A549 (cell line): ENCODE results near the gene CCNQ. TPM values are rescaled to one million over a fixed set of nuclear protein-coding genes. Genes with fewer than 3 reads are reported as not detected.

Experiments used
- ATAC-seq, 2 experiments: fragments of 200-7000 bp in 1 of 2; fragments of >200 bp in 1 of 2; cut with Nextera tagmentation in 1 of 2; cut with Tn5 transposase in 1 of 2; 3 replicates each; pipeline versions ENCODE4 v1.8.0 to v1.9.1; 2018 to 2020; ENCODE audit warnings: mild to moderate bottlenecking in 1 of 2, moderate library complexity in 1 of 2
- CTCF ChIA-PET: fragments of 300-600 bp; sonication (Branson Sonifier 250); formaldehyde crosslinking; extraction: SDS; loops from one replicate; lab custom pipeline; 2021; ENCODE audit warnings: antibody characterized with exemption, inconsistent platforms; lab: Yijun Ruan, JAX
- POLR2A ChIA-PET: fragments of 350-600 bp; formaldehyde crosslinking; extraction: SDS; loops from one replicate; lab custom pipeline; 2021; ENCODE audit warnings: antibody characterized with exemption, inconsistent platforms; lab: Yijun Ruan, JAX
- DNase-seq, 2 experiments: peaks; one replicate each; pipeline versions ENCODE4 v3.0.0 to v3.0.0-alpha.2; 2011 to 2016; ENCODE audit warnings: low read depth in 1 of 2, low spot score in 1 of 2
- FAIRE-seq: peaks from 2 replicates; lab custom pipeline; 2011; peaks lifted over from hg19 to GRCh38; lab: Jason Lieb, UNC
- H3K27ac ChIP-seq, 2 experiments: fragments of >200 bp; sonication (Bioruptor Twin); formaldehyde crosslinking; 3 replicates each; pipeline ENCODE4 v1.5.1; 2016 to 2017
- H3K4me1 ChIP-seq: fragments of >200 bp; sonication (Bioruptor Twin); formaldehyde crosslinking; 3 replicates; pipeline ENCODE4 v1.6.1; 2016
- H3K4me2 ChIP-seq: fragments of >200 bp; sonication (Bioruptor Twin); formaldehyde crosslinking; 3 replicates; pipeline ENCODE4 v1.6.1; 2016
- H3K4me3 ChIP-seq: fragments of >200 bp; sonication (Bioruptor Twin); formaldehyde crosslinking; 3 replicates; pipeline ENCODE4 v1.5.1; 2016
- H3K9me3 ChIP-seq: fragments of >200 bp; sonication (Bioruptor Twin); formaldehyde crosslinking; 3 replicates; pipeline ENCODE4 v1.6.1; 2016
- CBX8 ChIP-seq: fragments of 200-600 bp; sonication (generic); IDR thresholded peaks from 2 replicates; pipeline ENCODE4 v1.6.1; 2016
- EHF ChIP-seq: fragments of 250-450 bp; sonication (Bioruptor Pico); IDR thresholded peaks from 2 replicates; pipeline ENCODE4 v1.5.0; 2020; ENCODE audit warnings: mild to moderate bottlenecking
- FOSB ChIP-seq: fragments of 250-450 bp; sonication (Bioruptor Pico); IDR thresholded peaks from 2 replicates; pipeline ENCODE4 v1.5.0; 2020; ENCODE audit warnings: mild to moderate bottlenecking, moderate library complexity
- GATA3 ChIP-seq: IDR thresholded peaks from 2 replicates; pipeline ENCODE4 v1.6.1; 2012; ENCODE audit warnings: borderline replicate concordance
- KDM1A ChIP-seq: fragments of 200-600 bp; sonication (generic); IDR thresholded peaks from 2 replicates; pipeline ENCODE4 v1.6.1; 2016; ENCODE audit warnings: low read depth, mild to moderate bottlenecking
- MYC ChIP-seq: IDR thresholded peaks from 2 replicates; pipeline ENCODE4 v1.6.1; 2012; ENCODE audit warnings: mild to moderate bottlenecking, inconsistent platforms, low read length, improper control_type of control experiment, borderline replicate concordance
- NFE2L2 ChIP-seq: fragments of 150-350 bp; conservative IDR thresholded peaks from 2 replicates; pipeline ENCODE4 v1.6.1; 2014; ENCODE audit warnings: low read length
- POLR2A ChIP-seq: IDR thresholded peaks from 2 replicates; pipeline ENCODE4 v1.6.1; 2012; ENCODE audit warnings: mild to moderate bottlenecking, low read length
- TFCP2L1 ChIP-seq: fragments of 250-450 bp; sonication (Bioruptor Pico); IDR thresholded peaks from 2 replicates; pipeline ENCODE4 v1.5.0; 2021; ENCODE audit warnings: mild to moderate bottlenecking
- ZFP36 ChIP-seq: fragments of 450-650 bp; IDR thresholded peaks from 2 replicates; pipeline ENCODE4 v1.6.1; 2014; ENCODE audit warnings: borderline replicate concordance; ENCODE audit not compliant: partially characterized antibody
- WGBS: methylation state at CpG from one replicate; pipeline ENCODE4 v1.1.6; 2017; ENCODE audit errors: missing lambda C conversion rate; 5-methylcytosine and 5-hydroxymethylcytosine counted together
- polyA plus RNA-seq, 4 experiments: library from polyadenylated mRNA; depleted of rRNA in 3 of 4; stranded (reverse); fragments of >200 nt; fragmentation: RNase III in 1 of 4; extraction: RNeasy Plus Mini Kit Qiagen cat#74134 plus additional on column Dnase treatment in 1 of 4; gene quantifications; 2 replicates in 3 of 4; 3 replicates in 1 of 4; pipeline ENCODE4 v1.2.3, GENCODE V29; 2011 to 2017
- TF ChIP-seq, protein P1 (sequence below): fragments of >200 bp; sonication (Bioruptor Twin); formaldehyde crosslinking; IDR thresholded peaks from 3 replicates; pipeline ENCODE4 v1.6.1; 2016
- TF ChIP-seq, protein P2 (sequence below): fragments of >200 bp; sonication (Bioruptor Twin); formaldehyde crosslinking; IDR thresholded peaks from 3 replicates; pipeline ENCODE4 v1.5.1; 2016
- TF ChIP-seq, protein P3 (sequence below): IDR thresholded peaks from 2 replicates; pipeline ENCODE4 v1.6.1; 2012
- TF ChIP-seq, protein P4 (sequence below): IDR thresholded peaks from 2 replicates; pipeline ENCODE4 v1.6.1; 2012; ENCODE audit warnings: low read depth, borderline replicate concordance
- TF ChIP-seq, protein P5 (sequence below): fragments of >200 bp; sonication (Bioruptor Twin); formaldehyde crosslinking; IDR thresholded peaks from 2 replicates; pipeline ENCODE4 v1.6.1; 2016
- TF ChIP-seq, protein P6 (sequence below): fragments of 200-600 bp; sonication (generic); IDR thresholded peaks from 2 replicates; pipeline ENCODE4 v1.6.1; 2016; ENCODE audit warnings: antibody characterized with exemption, mild to moderate bottlenecking, moderate library complexity

Gene CCNQ
- polyA plus RNA-seq, 2 of the 4 experiments (the other 2 are of a cell fraction), result 25.6 to 32.0 TPM

DNA sequence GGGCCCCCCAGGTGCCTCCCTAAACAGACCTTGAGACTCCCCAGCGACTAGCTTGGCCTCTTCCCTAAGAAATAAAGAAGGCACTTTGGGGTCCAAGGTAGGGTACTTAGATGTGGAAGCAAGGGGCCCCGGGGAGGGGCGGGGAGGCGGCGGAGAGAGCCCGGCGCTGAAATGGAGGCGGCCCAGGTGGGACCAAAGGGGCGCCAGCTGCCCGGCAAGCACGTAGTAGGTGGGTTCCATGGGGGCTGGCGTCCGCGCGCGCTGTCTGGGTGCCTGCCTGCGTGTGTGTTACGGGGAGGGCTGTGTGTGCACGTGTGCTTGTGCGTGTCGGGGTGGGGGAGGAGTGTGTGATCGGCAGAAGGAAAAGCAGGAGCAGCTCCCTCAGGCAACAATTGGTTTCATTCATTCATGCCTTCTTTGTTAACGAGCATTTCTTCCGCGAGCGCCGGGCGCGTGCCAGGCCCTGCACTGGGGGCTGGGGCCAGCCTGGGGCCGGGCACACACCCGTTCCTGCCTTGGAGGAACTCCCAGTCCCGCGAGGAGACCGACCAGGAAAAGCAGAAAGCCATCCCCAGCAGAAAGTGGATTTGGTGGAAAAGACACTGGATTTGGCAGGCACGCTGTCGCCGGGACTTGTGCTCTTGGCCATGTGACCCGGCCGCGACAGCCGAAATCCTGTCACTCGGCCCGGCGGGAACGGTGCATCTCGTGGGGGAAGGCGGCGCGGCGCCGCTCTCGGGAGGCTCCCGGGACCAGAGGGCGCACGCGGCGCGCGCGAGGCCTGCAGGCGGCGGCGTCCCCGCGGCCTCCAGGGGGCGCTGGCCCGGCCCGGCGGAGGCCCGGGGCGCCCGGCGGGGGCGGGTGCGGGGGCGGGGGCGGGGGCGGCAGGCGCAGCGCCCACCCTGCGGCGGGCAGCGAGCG is 44.8 kb upstream of the CCNQ start:
- peak; percentile 58 to 61; a peak in 5 of 6 replicates for ATAC-seq

DNA sequence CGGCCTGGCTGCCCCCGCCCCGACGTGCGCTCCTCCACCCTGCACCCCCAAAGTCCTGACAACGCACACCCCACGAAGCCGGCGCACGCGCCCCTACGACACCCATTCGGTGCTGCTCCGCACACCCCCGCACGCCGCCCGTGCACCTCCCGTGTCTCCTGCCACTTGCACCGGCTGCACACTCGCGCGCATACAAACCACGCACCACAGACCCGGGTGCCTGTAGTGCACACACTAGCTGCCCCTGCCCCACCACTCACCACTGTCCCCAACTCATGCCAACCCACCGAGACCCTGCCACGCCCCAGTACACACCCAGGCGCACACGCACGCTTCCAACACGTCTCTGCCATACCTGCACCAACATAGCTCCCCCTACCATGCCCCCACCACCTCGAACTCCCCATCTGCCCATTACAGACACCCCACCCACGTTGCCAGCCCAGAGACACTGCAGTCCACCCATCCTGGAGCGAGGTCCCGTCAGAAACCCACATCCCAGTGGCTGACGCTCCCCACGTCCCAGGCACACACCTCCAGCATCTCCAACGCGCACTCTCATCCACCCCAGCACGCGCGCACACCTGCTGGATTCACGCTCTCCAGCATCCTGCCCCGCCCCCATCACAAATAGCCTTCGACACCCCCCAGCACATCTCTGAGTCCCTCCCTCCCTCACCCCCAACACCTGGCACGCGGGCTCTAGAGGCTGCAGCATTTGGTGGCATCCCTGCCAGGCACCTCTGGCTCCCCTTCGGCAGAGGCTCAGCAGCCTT is 43.9 kb upstream of the CCNQ start:
- CTCF ChIA-PET, result interaction anchor here (0.5 to 5.3 kb wide), 18 partner anchors 9 to 103 kb away, joined by 3 to 58 read pairs (median 4); partner anchors contain the start of gene PNCK
- H3K4me3 ChIP-seq, result peak overlapping the region; percentile 59
- 8% methylated on average over 15 of the region's 48 CpGs for WGBS
- no peak for ATAC-seq
- FAIRE-seq, result no peak
- no peak for DNase-seq
- POLR2A ChIA-PET, result no interaction called here
- peak overlapping the region; percentile 96 for H3K4me2 ChIP-seq
- TF ChIP-seq NFE2L2 (no peak), EHF (CRISPR knock-in tag) (no peak), TFCP2L1 (CRISPR knock-in tag) (no peak), KDM1A (no peak), POLR2A (no peak), FOSB (CRISPR knock-in tag) (no peak)
- TF ChIP-seq, protein P1, sequence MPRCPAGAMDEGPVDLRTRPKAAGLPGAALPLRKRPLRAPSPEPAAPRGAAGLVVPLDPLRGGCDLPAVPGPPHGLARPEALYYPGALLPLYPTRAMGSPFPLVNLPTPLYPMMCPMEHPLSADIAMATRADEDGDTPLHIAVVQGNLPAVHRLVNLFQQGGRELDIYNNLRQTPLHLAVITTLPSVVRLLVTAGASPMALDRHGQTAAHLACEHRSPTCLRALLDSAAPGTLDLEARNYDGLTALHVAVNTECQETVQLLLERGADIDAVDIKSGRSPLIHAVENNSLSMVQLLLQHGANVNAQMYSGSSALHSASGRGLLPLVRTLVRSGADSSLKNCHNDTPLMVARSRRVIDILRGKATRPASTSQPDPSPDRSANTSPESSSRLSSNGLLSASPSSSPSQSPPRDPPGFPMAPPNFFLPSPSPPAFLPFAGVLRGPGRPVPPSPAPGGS, result no peak
- TF ChIP-seq, all 56 proteins: peak for 0
- Histone ChIP-seq H3K9me3 (no peaks in the 10 kb centered on the region), H3K4me1 (peaks cover 31% of the 10 kb centered on the region; the same call in 2 of the 3 replicates), H3K27ac (peak overlapping the region; percentile 48 to 88; a peak in 3 of 6 replicates)

More for the DNA sequence above, 44.8 kb upstream of the CCNQ start:
- Histone ChIP-seq H3K4me3 (peak overlapping the region; percentile 59), H3K4me2 (peak overlapping the region; percentile 96), H3K4me1 (peaks cover 31% of the 10 kb centered on the region; the same call in 2 of the 3 replicates), H3K9me3 (no peaks in the 10 kb centered on the region), H3K27ac (peak overlapping the region; percentile 65 to 88)
- TF ChIP-seq, protein P2, sequence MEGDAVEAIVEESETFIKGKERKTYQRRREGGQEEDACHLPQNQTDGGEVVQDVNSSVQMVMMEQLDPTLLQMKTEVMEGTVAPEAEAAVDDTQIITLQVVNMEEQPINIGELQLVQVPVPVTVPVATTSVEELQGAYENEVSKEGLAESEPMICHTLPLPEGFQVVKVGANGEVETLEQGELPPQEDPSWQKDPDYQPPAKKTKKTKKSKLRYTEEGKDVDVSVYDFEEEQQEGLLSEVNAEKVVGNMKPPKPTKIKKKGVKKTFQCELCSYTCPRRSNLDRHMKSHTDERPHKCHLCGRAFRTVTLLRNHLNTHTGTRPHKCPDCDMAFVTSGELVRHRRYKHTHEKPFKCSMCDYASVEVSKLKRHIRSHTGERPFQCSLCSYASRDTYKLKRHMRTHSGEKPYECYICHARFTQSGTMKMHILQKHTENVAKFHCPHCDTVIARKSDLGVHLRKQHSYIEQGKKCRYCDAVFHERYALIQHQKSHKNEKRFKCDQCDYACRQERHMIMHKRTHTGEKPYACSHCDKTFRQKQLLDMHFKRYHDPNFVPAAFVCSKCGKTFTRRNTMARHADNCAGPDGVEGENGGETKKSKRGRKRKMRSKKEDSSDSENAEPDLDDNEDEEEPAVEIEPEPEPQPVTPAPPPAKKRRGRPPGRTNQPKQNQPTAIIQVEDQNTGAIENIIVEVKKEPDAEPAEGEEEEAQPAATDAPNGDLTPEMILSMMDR, result peak; percentile 58
- TF ChIP-seq, protein P3, sequence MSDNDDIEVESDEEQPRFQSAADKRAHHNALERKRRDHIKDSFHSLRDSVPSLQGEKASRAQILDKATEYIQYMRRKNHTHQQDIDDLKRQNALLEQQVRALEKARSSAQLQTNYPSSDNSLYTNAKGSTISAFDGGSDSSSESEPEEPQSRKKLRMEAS, result peak; percentile 43
- TF ChIP-seq, protein P4, sequence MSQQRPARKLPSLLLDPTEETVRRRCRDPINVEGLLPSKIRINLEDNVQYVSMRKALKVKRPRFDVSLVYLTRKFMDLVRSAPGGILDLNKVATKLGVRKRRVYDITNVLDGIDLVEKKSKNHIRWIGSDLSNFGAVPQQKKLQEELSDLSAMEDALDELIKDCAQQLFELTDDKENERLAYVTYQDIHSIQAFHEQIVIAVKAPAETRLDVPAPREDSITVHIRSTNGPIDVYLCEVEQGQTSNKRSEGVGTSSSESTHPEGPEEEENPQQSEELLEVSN, result peak; percentile 78
- TF ChIP-seq, protein P5, sequence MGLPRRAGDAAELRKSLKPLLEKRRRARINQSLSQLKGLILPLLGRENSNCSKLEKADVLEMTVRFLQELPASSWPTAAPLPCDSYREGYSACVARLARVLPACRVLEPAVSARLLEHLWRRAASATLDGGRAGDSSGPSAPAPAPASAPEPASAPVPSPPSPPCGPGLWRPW, result no peak
- 0 out of 2 replicates have a peak, but pooled peaks have one; percentile 42 for TF ChIP-seq CBX8
- TF ChIP-seq ZFP36, result no peak
- TF ChIP-seq, protein P6, sequence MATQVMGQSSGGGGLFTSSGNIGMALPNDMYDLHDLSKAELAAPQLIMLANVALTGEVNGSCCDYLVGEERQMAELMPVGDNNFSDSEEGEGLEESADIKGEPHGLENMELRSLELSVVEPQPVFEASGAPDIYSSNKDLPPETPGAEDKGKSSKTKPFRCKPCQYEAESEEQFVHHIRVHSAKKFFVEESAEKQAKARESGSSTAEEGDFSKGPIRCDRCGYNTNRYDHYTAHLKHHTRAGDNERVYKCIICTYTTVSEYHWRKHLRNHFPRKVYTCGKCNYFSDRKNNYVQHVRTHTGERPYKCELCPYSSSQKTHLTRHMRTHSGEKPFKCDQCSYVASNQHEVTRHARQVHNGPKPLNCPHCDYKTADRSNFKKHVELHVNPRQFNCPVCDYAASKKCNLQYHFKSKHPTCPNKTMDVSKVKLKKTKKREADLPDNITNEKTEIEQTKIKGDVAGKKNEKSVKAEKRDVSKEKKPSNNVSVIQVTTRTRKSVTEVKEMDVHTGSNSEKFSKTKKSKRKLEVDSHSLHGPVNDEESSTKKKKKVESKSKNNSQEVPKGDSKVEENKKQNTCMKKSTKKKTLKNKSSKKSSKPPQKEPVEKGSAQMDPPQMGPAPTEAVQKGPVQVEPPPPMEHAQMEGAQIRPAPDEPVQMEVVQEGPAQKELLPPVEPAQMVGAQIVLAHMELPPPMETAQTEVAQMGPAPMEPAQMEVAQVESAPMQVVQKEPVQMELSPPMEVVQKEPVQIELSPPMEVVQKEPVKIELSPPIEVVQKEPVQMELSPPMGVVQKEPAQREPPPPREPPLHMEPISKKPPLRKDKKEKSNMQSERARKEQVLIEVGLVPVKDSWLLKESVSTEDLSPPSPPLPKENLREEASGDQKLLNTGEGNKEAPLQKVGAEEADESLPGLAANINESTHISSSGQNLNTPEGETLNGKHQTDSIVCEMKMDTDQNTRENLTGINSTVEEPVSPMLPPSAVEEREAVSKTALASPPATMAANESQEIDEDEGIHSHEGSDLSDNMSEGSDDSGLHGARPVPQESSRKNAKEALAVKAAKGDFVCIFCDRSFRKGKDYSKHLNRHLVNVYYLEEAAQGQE, result peak; percentile 45; the same call in 1 of the 2 replicates
- TF ChIP-seq GATA3, result no peak
- 0 out of 2 replicates have a peak, but pooled peaks have one; percentile 27 for TF ChIP-seq MYC
- WGBS, result 0% methylated on average over 4 of the region's 84 CpGs
- DNase-seq, result peak; percentile 43 to 44
- POLR2A ChIA-PET, result no interaction called here
- no peak for FAIRE-seq
- CTCF ChIA-PET, result interaction anchor here (0.6 to 5.3 kb wide), 29 partner anchors 8 to 104 kb away, joined by 3 to 58 read pairs (median 4); partner anchors contain the start of genes CCNQ and PNCK
